Nucleus accumbens (tissue), 56 donors: ENCODE measurements around the gene GLT1D1.

Experiments
- DNase-seq, 56 donors: peaks; one replicate each; lab custom pipeline; 2025; lab: John Stamatoyannopoulos, UW

Gene GLT1D1

GRCh38 chr12:128906485-128907137, 53.3 kb downstream of the GLT1D1 start:
- no peak for DNase-seq

DNA sequence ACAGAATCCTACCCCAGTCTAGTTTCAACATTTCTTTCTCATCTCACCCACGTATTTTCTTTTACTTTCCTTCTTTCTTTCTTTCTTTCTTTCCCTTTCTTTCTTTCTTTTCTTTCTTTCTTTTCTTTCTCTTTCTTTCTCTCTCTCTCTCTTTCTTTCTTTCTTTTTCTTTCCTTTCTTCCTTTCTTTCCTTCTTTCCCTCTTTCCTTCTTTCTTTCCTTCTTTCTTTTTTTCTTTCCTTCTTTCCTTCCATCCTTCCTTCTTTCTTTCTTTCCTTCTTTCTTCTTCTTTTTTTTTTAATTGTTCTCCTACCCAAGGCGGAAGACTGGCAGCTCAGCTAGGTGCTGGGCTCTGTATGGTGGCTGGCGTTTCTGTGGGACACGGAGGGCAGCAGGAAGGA, 55.0 kb downstream of the GLT1D1 start:
- DNase-seq: no peak

- no peak for DNase-seq
These were observed 56.4 kb downstream of the GLT1D1 start for GRCh38 chr12:128909653-128910052.

DNA sequence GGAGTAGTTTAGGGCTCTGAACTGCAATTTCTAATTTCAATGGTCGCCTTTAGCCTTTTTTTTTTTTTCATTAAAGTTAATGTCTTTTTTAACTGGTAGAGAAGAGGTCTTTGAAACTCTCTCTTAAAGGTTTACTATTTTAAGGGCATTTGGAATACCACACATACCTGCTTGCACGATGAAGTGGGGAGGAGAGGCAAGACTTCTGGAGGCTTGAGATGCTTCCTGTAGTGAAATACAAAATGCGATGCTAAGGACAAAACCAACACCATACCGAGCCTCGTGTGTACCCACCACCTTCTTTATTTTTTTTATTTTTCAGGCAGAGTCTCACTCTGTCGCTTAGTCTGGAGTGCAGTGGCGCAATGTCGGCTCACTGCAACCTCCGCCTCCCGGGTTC, 57.4 kb downstream of the GLT1D1 start:
- DNase-seq: no peak

DNA sequence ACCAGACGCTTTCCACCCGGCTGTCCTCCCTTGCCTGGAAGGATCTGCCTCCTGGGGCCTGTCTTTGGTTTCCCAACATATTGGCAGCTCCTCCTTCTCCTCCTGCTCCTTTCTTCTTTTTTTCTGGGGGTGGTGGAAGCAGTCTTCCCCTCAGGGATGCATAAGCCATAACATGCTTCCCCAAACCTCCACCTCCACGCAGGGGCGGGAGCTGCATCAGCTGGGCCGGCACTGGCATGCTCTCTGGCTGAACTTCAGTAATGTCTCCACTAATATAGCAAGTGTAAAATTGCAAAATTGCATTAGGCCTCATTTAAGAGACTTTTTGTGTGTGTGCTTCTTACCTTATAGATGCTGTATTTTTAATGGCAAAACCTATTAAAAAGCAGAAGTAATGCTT, 58.6 kb downstream of the GLT1D1 start:
- DNase-seq: peak in 1 of 56 donors; percentile 5

DNA sequence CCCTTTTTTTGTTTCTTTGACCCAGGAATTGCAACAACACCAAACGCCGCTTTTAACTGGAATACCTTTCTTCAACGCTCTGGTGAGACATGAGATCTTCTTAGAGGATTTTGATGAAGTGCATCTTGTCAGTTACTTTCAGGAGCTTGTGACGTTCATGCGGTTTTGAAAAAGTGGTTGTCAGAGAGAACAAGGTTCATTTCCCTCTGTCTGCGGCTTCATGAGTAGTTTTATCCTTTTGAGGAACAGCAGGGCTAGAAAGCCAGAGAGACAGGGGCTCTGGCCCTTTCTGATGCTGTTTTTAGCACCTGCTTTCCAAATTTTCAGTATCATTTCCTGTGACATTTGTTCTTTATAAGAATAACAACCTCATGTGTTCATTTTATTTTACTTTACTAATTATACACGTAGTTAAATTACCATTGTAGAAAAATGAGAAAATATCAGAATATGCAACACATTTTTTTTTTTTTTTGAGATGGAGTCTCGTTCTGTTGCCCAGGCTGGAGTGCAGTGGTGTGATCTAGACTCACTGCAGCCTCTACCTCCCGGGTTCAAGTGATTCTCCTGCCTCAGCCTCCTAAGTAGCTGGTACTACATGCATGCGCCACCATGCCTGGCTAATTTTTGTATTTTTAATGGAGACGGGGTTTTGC, 61.8 kb downstream of the GLT1D1 start:
- DNase-seq: peak in 4 of 56 donors; percentile 3 to 34 (median 8)

GRCh38 chr12:128916425-128916824, 63.1 kb downstream of the GLT1D1 start:
- DNase-seq: no peak

- DNase-seq: no peak
These were observed 65.4 kb downstream of the GLT1D1 start for GRCh38 chr12:128918481-128919260.

DNA sequence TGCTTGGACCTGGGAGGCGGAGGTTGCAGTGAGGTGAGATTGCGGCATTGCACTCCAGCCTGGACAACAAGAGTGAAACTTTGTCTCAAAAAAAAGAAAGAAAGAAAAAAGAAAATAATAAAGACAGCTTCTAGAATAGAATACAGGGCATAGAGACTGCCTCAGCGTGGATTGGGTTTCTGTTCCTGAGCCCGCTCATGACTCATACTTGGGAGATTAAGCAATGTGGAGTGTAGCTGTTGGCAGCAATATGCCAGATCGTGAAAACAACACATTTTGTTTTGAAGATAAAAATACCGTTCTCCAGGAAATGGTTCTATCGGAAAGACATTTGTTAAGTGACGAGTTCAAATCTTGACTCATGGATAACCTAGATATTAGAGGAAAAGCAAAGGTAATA, 67.2 kb downstream of the GLT1D1 start:
- DNase-seq: peak in 9 of 56 donors; percentile 1 to 44 (median 12)

- no peak for DNase-seq
These were observed 75.1 kb downstream of the GLT1D1 start for GRCh38 chr12:128928361-128928760.

DNA sequence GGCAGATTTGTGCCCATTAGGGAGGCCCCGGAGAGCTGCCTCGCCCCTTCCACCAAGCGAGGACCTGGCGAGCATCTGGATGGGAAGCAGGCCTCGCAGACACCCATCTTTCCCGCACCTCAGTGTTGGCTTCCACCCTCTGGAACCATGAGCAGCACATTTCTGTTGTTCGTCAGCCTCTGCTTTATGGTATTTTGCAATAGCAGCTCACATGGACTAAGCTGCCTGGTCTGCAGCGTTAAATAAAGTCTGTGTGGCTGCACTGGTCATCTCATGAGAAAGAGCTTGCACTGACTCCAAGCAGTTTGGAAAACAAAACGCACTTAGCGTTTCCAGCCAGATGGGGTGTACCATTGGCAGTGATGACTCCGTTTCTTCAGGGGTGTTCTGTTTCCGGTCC, 75.8 kb downstream of the GLT1D1 start:
- no peak for DNase-seq

- peak in 1 of 56 donors; percentile 2 for DNase-seq
These were observed 77.3 kb downstream of the GLT1D1 start for GRCh38 chr12:128930606-128931005.

DNA sequence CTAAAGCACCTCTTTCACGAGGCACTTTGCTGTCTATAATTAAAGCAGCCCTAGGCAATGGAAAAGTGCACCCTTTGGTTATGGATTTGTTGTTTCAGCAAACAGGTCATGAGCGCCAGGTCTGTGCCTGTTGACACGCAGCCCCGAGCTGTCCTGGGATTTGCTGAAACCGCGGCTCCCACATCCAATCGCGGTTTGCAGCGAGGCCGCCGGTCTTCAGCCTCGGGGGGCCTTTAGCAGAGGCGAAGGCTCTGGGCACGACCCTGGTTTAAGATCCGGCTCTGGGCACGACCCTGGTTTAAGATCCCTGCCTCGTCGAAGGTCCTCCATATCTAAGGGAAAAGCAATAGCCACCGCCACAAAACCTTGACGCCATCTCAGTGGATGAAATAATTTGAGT, 79.2 kb downstream of the GLT1D1 start:
- DNase-seq: no peak

DNA sequence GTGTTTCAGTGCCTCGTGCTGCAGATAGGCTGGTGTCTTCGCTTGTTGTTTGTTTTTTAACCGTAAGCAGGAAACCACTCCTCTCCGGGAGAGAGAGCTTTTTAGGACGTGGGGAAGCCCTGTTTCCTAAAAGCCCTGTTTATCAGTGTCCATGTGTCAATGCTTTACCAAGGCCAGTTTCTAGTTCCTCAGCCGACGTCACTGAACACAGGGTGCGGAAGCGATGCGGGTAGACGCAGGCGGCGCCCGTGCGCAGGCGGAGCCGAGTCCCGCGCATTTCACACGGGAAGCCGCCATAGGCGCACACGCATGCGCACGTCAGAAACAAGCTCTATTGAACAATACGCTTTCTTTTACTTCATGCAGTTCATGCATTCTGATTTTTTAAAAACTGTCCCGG, 79.8 kb downstream of the GLT1D1 start:
- no peak for DNase-seq

DNA sequence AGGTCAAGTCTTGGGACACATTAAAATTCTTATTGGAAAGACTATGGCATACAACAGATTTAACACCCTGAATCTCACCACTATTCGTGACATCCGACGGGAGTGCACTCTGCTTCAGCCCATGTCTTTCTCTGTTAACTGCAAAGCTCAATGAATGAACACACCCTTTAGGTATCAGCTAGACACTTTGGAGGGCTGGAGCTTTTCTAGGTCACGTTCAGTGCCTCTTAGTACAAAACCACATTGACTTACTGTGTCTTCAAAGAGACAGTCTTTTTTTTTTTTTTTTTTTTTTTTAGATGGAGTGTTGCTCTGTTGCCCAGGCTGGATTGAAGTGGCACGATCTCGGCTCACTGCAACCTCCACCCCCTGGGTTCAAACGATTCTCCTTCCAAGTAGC, 80.6 kb downstream of the GLT1D1 start:
- no peak for DNase-seq

DNA sequence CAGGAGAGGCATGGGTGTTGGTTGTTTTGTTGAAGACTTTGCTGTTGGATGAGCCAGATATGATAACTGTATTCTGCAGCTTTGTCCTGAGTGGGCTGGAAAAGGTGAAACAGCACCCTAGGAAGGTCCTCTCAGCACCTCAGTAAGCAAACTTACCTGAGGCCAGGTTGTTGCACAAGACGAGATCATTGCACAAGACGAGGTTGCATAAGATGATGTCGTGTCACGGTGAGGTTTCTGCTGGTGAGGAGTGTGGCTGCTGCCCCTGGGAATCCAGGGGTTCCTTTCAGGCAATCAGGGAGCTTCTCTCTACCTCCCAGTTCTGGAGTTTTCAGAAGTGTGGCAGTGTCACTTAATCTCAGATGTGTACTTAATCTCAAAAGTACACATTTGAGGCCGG, 85.6 kb downstream of the GLT1D1 start:
- no peak for DNase-seq

GRCh38 chr12:128940090-128940888, 87.0 kb downstream of the GLT1D1 start:
- DNase-seq: no peak

DNA sequence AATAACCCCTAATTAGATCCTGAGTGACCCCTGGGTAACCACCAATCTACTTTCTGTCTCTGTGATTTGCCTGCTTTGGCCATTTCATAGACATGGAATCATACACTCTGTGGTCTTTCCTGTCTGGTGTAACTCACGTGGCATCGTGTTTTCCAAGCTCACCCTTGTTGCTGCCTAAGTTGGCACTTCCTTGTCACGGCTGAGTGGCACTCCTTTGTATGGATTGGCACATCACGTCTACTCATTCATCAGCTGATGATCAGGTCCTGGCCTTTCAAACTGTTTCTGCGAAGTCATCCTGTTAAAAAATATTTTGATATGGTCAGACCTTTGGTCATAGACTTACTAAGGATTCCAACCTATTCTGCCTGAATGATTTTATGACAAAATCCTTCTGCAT, 87.7 kb downstream of the GLT1D1 start:
- DNase-seq: no peak

DNA sequence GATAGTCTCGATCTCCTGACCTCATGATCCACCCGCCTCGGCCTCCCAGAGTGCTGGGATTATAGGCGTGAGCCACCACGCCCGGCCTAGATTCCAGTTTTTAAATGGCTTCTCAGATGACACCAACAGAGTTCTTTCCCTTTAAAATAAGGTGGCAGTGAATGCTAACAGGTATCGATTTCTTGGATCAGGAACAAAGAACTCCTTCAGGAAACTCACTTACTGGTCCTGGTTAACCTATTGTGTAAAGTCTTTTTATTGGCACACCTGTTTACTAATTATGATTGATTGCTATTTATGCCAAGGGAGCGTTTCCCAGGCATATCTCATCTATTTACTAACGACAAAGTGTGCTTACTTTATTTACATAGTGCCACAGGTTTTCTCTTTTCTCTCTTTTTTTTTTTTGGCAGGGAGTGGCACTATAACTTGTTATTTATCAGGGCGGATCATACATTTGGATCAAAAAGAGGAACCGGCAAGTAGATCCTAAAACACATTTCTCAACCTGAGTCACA, 89.7 kb downstream of the GLT1D1 start:
- DNase-seq: no peak

DNA sequence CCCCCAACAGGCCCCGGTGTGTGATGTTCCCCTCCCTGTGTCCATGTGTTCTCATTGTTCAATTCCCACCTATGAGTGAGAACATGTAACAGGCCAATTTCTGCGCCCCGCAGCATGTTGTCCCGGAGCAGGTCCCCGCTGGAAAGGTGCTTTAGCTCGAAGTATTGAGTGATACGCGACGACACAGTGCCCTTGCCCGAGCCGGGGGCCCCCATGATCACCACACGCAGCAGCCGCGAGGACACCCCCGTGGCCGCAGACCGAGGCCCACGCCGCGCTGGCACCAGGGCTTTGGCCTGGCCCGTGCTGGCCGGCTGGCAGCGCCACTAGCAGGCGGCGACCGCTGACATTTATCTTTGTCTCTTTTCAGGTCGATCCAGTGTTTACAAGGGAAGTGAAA, 91.7 kb downstream of the GLT1D1 start:
- no peak for DNase-seq

DNA sequence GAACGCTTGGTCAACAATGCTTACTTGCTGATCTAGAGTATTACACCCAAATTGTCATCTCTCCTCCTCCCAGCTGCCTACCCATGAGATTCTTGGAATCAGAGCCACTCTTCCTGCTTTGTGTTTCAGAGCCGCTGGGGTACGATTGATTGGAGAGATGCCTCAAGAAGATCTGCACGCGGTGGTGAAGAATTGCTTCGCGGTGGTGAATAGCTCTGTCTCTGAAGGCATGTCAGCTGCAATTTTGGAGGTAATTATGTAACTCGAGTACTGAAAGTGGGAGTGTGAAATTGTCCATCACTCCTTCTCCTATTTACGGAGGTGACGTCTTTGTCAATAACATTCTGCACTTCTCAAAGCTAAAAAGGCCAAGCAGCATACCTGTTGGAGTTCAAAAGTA, 93.9 kb downstream of the GLT1D1 start:
- peak in 7 of 56 donors; percentile 2 to 33 (median 24) for DNase-seq
